ENCODE measurements around the gene TMEM183A.

Gene TMEM183A

GRCh38 chr1:203049576-203050180 lies 42.5 kb downstream of the TMEM183A start:
- FAIRE-seq, result no peak
- no peak for TF ChIP-seq SPI1 (IDR thresholded peaks at IDR 0.05; ENCODE audit: low read depth, low read length)
- TF ChIP-seq PAX5 (IDR thresholded peaks at IDR 0.05; ENCODE audit: insufficient read depth, low read length, severe bottlenecking), result no peak
- TF ChIP-seq TAF1 (IDR thresholded peaks at IDR 0.05; ENCODE audit: low read depth, low read length), result no peak
- TF ChIP-seq POLR2A (IDR thresholded peaks at IDR 0.05; ENCODE audit: low read depth, low read length), result no peak
- no peak for TF ChIP-seq POLR2AphosphoS5 (IDR thresholded peaks at IDR 0.05; ENCODE audit: low read depth, low read length)
- no peak for TF ChIP-seq POU2F2 (IDR thresholded peaks at IDR 0.05; ENCODE audit: low read depth, low read length)
- DNase-seq (ENCODE audit: insufficient read length, low spot score), result no peak

- FAIRE-seq (no peak), DNase-seq (ENCODE audit: insufficient read length, low spot score) (no peak)
- no peak for TF ChIP-seq POLR2A (IDR thresholded peaks at IDR 0.05; ENCODE audit: low read depth, low read length)
- TF ChIP-seq PAX5 (IDR thresholded peaks at IDR 0.05; ENCODE audit: insufficient read depth, low read length, severe bottlenecking), result no peak
- no peak for TF ChIP-seq POLR2AphosphoS5 (IDR thresholded peaks at IDR 0.05; ENCODE audit: low read depth, low read length)
- TF ChIP-seq SPI1 (IDR thresholded peaks at IDR 0.05; ENCODE audit: low read depth, low read length), result no peak
- no peak for TF ChIP-seq TAF1 (IDR thresholded peaks at IDR 0.05; ENCODE audit: low read depth, low read length)
- no peak for TF ChIP-seq POU2F2 (IDR thresholded peaks at IDR 0.05; ENCODE audit: low read depth, low read length)
These were observed 43.7 kb downstream of the TMEM183A start for GRCh38 chr1:203050826-203051225.

- no peak for FAIRE-seq
- TF ChIP-seq TAF1 (IDR thresholded peaks at IDR 0.05; ENCODE audit: low read depth, low read length) (no peak), POLR2A (IDR thresholded peaks at IDR 0.05; ENCODE audit: low read depth, low read length) (no peak), POLR2AphosphoS5 (IDR thresholded peaks at IDR 0.05; ENCODE audit: low read depth, low read length) (no peak), POU2F2 (IDR thresholded peaks at IDR 0.05; ENCODE audit: low read depth, low read length) (no peak), SPI1 (IDR thresholded peaks at IDR 0.05; ENCODE audit: low read depth, low read length) (no peak), PAX5 (IDR thresholded peaks at IDR 0.05; ENCODE audit: insufficient read depth, low read length, severe bottlenecking) (no peak)
- no peak for DNase-seq (ENCODE audit: insufficient read length, low spot score)
These were observed 44.7 kb downstream of the TMEM183A start for GRCh38 chr1:203051841-203052324.

- TF ChIP-seq TAF1 (IDR thresholded peaks at IDR 0.05; ENCODE audit: low read depth, low read length) (no peak), POU2F2 (IDR thresholded peaks at IDR 0.05; ENCODE audit: low read depth, low read length) (no peak), SPI1 (IDR thresholded peaks at IDR 0.05; ENCODE audit: low read depth, low read length) (no peak), POLR2A (IDR thresholded peaks at IDR 0.05; ENCODE audit: low read depth, low read length) (no peak), PAX5 (IDR thresholded peaks at IDR 0.05; ENCODE audit: insufficient read depth, low read length, severe bottlenecking) (no peak), POLR2AphosphoS5 (IDR thresholded peaks at IDR 0.05; ENCODE audit: low read depth, low read length) (no peak)
- DNase-seq (ENCODE audit: insufficient read length, low spot score) (no peak), FAIRE-seq (no peak)
These were observed 45.4 kb downstream of the TMEM183A start for GRCh38 chr1:203052601-203053000.

GRCh38 chr1:203054184-203054583 lies 47.0 kb downstream of the TMEM183A start:
- FAIRE-seq (no peak), DNase-seq (ENCODE audit: insufficient read length, low spot score) (no peak)
- TF ChIP-seq POLR2AphosphoS5 (IDR thresholded peaks at IDR 0.05; ENCODE audit: low read depth, low read length) (no peak), POU2F2 (IDR thresholded peaks at IDR 0.05; ENCODE audit: low read depth, low read length) (no peak), PAX5 (IDR thresholded peaks at IDR 0.05; ENCODE audit: insufficient read depth, low read length, severe bottlenecking) (no peak), POLR2A (IDR thresholded peaks at IDR 0.05; ENCODE audit: low read depth, low read length) (no peak), SPI1 (IDR thresholded peaks at IDR 0.05; ENCODE audit: low read depth, low read length) (no peak), TAF1 (IDR thresholded peaks at IDR 0.05; ENCODE audit: low read depth, low read length) (no peak)

- no peak for FAIRE-seq
- no peak for DNase-seq (ENCODE audit: insufficient read length, low spot score)
- TF ChIP-seq POU2F2 (IDR thresholded peaks at IDR 0.05; ENCODE audit: low read depth, low read length) (no peak), PAX5 (IDR thresholded peaks at IDR 0.05; ENCODE audit: insufficient read depth, low read length, severe bottlenecking) (no peak), POLR2AphosphoS5 (IDR thresholded peaks at IDR 0.05; ENCODE audit: low read depth, low read length) (no peak), TAF1 (IDR thresholded peaks at IDR 0.05; ENCODE audit: low read depth, low read length) (no peak), SPI1 (IDR thresholded peaks at IDR 0.05; ENCODE audit: low read depth, low read length) (no peak), POLR2A (IDR thresholded peaks at IDR 0.05; ENCODE audit: low read depth, low read length) (no peak)
These were observed 47.5 kb downstream of the TMEM183A start for GRCh38 chr1:203054642-203055041.

- TF ChIP-seq TAF1 (IDR thresholded peaks at IDR 0.05; ENCODE audit: low read depth, low read length) (no peak), SPI1 (IDR thresholded peaks at IDR 0.05; ENCODE audit: low read depth, low read length) (no peak), PAX5 (IDR thresholded peaks at IDR 0.05; ENCODE audit: insufficient read depth, low read length, severe bottlenecking) (no peak), POLR2AphosphoS5 (IDR thresholded peaks at IDR 0.05; ENCODE audit: low read depth, low read length) (no peak), POU2F2 (IDR thresholded peaks at IDR 0.05; ENCODE audit: low read depth, low read length) (no peak), POLR2A (IDR thresholded peaks at IDR 0.05; ENCODE audit: low read depth, low read length) (no peak)
- FAIRE-seq, result no peak
- DNase-seq (ENCODE audit: insufficient read length, low spot score), result no peak
These were observed 48.1 kb downstream of the TMEM183A start for GRCh38 chr1:203055161-203055799.

GRCh38 chr1:203056012-203056411 lies 48.8 kb downstream of the TMEM183A start:
- TF ChIP-seq PAX5 (IDR thresholded peaks at IDR 0.05; ENCODE audit: insufficient read depth, low read length, severe bottlenecking) (no peak), SPI1 (IDR thresholded peaks at IDR 0.05; ENCODE audit: low read depth, low read length) (no peak), TAF1 (IDR thresholded peaks at IDR 0.05; ENCODE audit: low read depth, low read length) (no peak), POLR2AphosphoS5 (IDR thresholded peaks at IDR 0.05; ENCODE audit: low read depth, low read length) (no peak), POLR2A (IDR thresholded peaks at IDR 0.05; ENCODE audit: low read depth, low read length) (no peak), POU2F2 (IDR thresholded peaks at IDR 0.05; ENCODE audit: low read depth, low read length) (no peak)
- FAIRE-seq, result no peak

GRCh38 chr1:203056516-203056915 lies 49.3 kb downstream of the TMEM183A start:
- no peak for TF ChIP-seq POU2F2 (IDR thresholded peaks at IDR 0.05; ENCODE audit: low read depth, low read length)
- TF ChIP-seq TAF1 (IDR thresholded peaks at IDR 0.05; ENCODE audit: low read depth, low read length), result no peak
- TF ChIP-seq PAX5 (IDR thresholded peaks at IDR 0.05; ENCODE audit: insufficient read depth, low read length, severe bottlenecking), result no peak
- TF ChIP-seq POLR2A (IDR thresholded peaks at IDR 0.05; ENCODE audit: low read depth, low read length), result no peak
- no peak for TF ChIP-seq POLR2AphosphoS5 (IDR thresholded peaks at IDR 0.05; ENCODE audit: low read depth, low read length)
- TF ChIP-seq SPI1 (IDR thresholded peaks at IDR 0.05; ENCODE audit: low read depth, low read length), result no peak
- DNase-seq (ENCODE audit: insufficient read length, low spot score) (no peak), FAIRE-seq (peak; percentile 26)

More at GRCh38 chr1:203056012-203056411, 48.8 kb downstream of the TMEM183A start:
- no peak for DNase-seq (ENCODE audit: insufficient read length, low spot score)

Data from GM12891 (cell line).